Measurements from ENCODE around the gene INHBA. TPM values are rescaled to one million over a fixed set of nuclear protein-coding genes. Genes with fewer than 3 reads are reported as not detected.

The INHBA gene
- total RNA-seq, 3 donors from 2014 or later (not counting 1 experiment from before 2014, with no cell fraction given): 0.65 TPM; not detected in 2

GRCh38 chr7:41640487-41640886, 62.4 kb downstream of the INHBA start:
- DNase-seq: no peak
- no peaks in the 10 kb centered on the region for H3K4me1 Mint-ChIP-seq
- no peak overlapping the region for H3K27ac Mint-ChIP-seq
- Histone ChIP-seq H3K4me3 (ENCODE audit: low read length) (no peak overlapping the region), H3K4me1 (ENCODE audit: control insufficient read depth, insufficient read depth, low read length) (no peaks in the 10 kb centered on the region), H3K9me3 (ENCODE audit: control insufficient read depth, insufficient read depth, low read length) (no peaks in the 10 kb centered on the region), H3K36me3 (ENCODE audit: control insufficient read depth, insufficient read depth, low read length) (no peaks in the 10 kb centered on the region), H3K27ac (ENCODE audit: low read length) (no peak overlapping the region), H3K27me3 (ENCODE audit: control insufficient read depth, insufficient read depth, low read length) (no peaks in the 10 kb centered on the region)
- no peaks in the 10 kb centered on the region for H3K27me3 Mint-ChIP-seq (ENCODE audit: low read depth in 2 of 2)
- 89% methylated on average over 8 of the region's 8 CpGs for whole genome bisulfite sequencing (ENCODE audit: insufficient coverage)
- TF ChIP-seq CTCF (IDR thresholded peaks at IDR 0.05): no peak
- no peak overlapping the region for H3K4me3 Mint-ChIP-seq
- intact Hi-C loops (cut with micrococcal nuclease): no loop called here
- H3K9me3 Mint-ChIP-seq: peaks cover 0 to 6% of the 10 kb centered on the region in 2 donors
- no peaks in the 10 kb centered on the region for H3K36me3 Mint-ChIP-seq
- ATAC-seq: no peak

GRCh38 chr7:41637049-41637448, 65.8 kb downstream of the INHBA start:
- DNase-seq (no peak), ATAC-seq (no peak)
- Histone ChIP-seq H3K27me3 (ENCODE audit: control insufficient read depth, insufficient read depth, low read length) (no peaks in the 10 kb centered on the region), H3K4me1 (ENCODE audit: control insufficient read depth, insufficient read depth, low read length) (no peaks in the 10 kb centered on the region), H3K4me3 (ENCODE audit: low read length) (no peak overlapping the region), H3K27ac (ENCODE audit: low read length) (no peak overlapping the region), H3K9me3 (ENCODE audit: control insufficient read depth, insufficient read depth, low read length) (no peaks in the 10 kb centered on the region), H3K36me3 (ENCODE audit: control insufficient read depth, insufficient read depth, low read length) (no peaks in the 10 kb centered on the region)
- Mint-ChIP-seq H3K27me3 (ENCODE audit: low read depth in 2 of 2) (no peaks in the 10 kb centered on the region), H3K4me3 (no peak overlapping the region), H3K4me1 (no peaks in the 10 kb centered on the region), H3K36me3 (no peaks in the 10 kb centered on the region), H3K9me3 (peaks cover 0 to 4% of the 10 kb centered on the region in 2 donors), H3K27ac (no peak overlapping the region)
- no peak for TF ChIP-seq CTCF (IDR thresholded peaks at IDR 0.05)
- intact Hi-C loops (cut with micrococcal nuclease): no loop called here
